Trophoblast cell (in vitro differentiated cells and primary cell): ENCODE results near the gene SLC16A4.

ENCODE experiments used
- DNase-seq, 2 donors: peaks; one replicate each; pipeline ENCODE4 v3.0.0-alpha.2; 2016
- H2AFZ ChIP-seq: 2 replicates; pipeline ENCODE4 v1.6.1; 2013; ENCODE audit warnings: low read length, moderate library complexity, mild to moderate bottlenecking; ENCODE audit not compliant: insufficient read depth, poor library complexity
- H2AK5ac ChIP-seq: 2 replicates; pipeline ENCODE4 v1.6.1; 2013; ENCODE audit warnings: mild to moderate bottlenecking, low read length
- H2BK120ac ChIP-seq: 2 replicates; pipeline ENCODE4 v1.6.1; 2013; ENCODE audit warnings: low read length, mild to moderate bottlenecking, moderate library complexity; ENCODE audit not compliant: insufficient read depth, poor library complexity
- H2BK12ac ChIP-seq: 2 replicates; pipeline ENCODE4 v1.6.1; 2013; ENCODE audit warnings: mild to moderate bottlenecking, low read length, moderate library complexity
- H2BK5ac ChIP-seq: 2 replicates; pipeline ENCODE4 v1.6.1; 2013; ENCODE audit warnings: low read length, low read depth, moderate library complexity, mild to moderate bottlenecking; ENCODE audit not compliant: poor library complexity
- H3K14ac ChIP-seq: 2 replicates; pipeline ENCODE4 v1.6.1; 2013; ENCODE audit warnings: mild to moderate bottlenecking, low read length
- H3K18ac ChIP-seq: 2 replicates; pipeline ENCODE4 v1.6.1; 2013; ENCODE audit warnings: mild to moderate bottlenecking, low read length
- H3K23ac ChIP-seq: 2 replicates; pipeline ENCODE4 v1.6.1; 2013; ENCODE audit warnings: low read length
- H3K27ac ChIP-seq: 2 replicates; pipeline ENCODE4 v1.5.1; 2013; ENCODE audit warnings: low read depth, mild to moderate bottlenecking, inconsistent platforms, low read length, moderate library complexity
- H3K27me3 ChIP-seq: 2 replicates; pipeline ENCODE4 v1.6.1; 2013; ENCODE audit warnings: inconsistent platforms, mild to moderate bottlenecking, low read length, moderate library complexity; ENCODE audit not compliant: insufficient read depth
- H3K36me3 ChIP-seq, 2 experiments: 1 replicate in 1 of 2; 2 replicates in 1 of 2; pipeline ENCODE4 v1.6.1; 2013; ENCODE audit warnings: low read length in 2 of 2, mild to moderate bottlenecking in 2 of 2, moderate library complexity in 1 of 2; ENCODE audit not compliant: insufficient read depth in 2 of 2, control insufficient read depth in 1 of 2
- H3K4ac ChIP-seq: 2 replicates; pipeline ENCODE4 v1.6.1; 2013; ENCODE audit warnings: low read depth, mild to moderate bottlenecking, low read length, moderate library complexity
- H3K4me1 ChIP-seq, 2 experiments: 1 replicate in 1 of 2; 2 replicates in 1 of 2; pipeline ENCODE4 v1.6.1; 2013; ENCODE audit warnings: low read length in 2 of 2, mild to moderate bottlenecking in 2 of 2, moderate library complexity in 1 of 2; ENCODE audit not compliant: insufficient read depth in 2 of 2, control insufficient read depth in 1 of 2
- H3K4me2 ChIP-seq: 2 replicates; pipeline ENCODE4 v1.6.1; 2013; ENCODE audit warnings: inconsistent platforms, mild to moderate bottlenecking, low read length, moderate library complexity
- H3K4me3 ChIP-seq: 2 replicates; pipeline ENCODE4 v1.5.1; 2013; ENCODE audit warnings: mild to moderate bottlenecking, low read depth, low read length, inconsistent platforms
- H3K79me1 ChIP-seq: one replicate; pipeline ENCODE4 v1.6.1; 2013; ENCODE audit warnings: low read length
- H3K79me2 ChIP-seq: 2 replicates; pipeline ENCODE4 v1.6.1; 2013; ENCODE audit warnings: low read length, mild to moderate bottlenecking; ENCODE audit not compliant: control insufficient read depth, insufficient read depth, poor library complexity
- H3K9ac ChIP-seq: 2 replicates; pipeline ENCODE4 v1.6.1; 2013; ENCODE audit warnings: mild to moderate bottlenecking, low read length
- H3K9me3 ChIP-seq: 2 replicates; pipeline ENCODE4 v1.6.1; 2013; ENCODE audit warnings: low read depth, mild to moderate bottlenecking, control low read depth, inconsistent platforms, low read length; ENCODE audit not compliant: insufficient read depth
- H4K12ac ChIP-seq: 2 replicates; pipeline ENCODE4 v1.6.1; 2013; ENCODE audit warnings: low read depth, mild to moderate bottlenecking, low read length, moderate library complexity
- H4K8ac ChIP-seq: 2 replicates; pipeline ENCODE4 v1.6.1; 2013; ENCODE audit warnings: low read depth, mild to moderate bottlenecking, low read length, moderate library complexity
- H4K91ac ChIP-seq: one replicate; pipeline ENCODE4 v1.6.1; 2013; ENCODE audit warnings: low read depth, mild to moderate bottlenecking, low read length, moderate library complexity
- WGBS: extraction: QIAGEN DNeasy Blood & Tissue Kit; methylation state at CpG from one replicate; pipeline ENCODE4 v1.1.7; 2013; ENCODE audit warnings: missing lambda C conversion rate; ENCODE audit not compliant: insufficient read length, insufficient coverage; ENCODE audit errors: extremely low coverage; 5-methylcytosine and 5-hydroxymethylcytosine counted together

The SLC16A4 gene

DNA sequence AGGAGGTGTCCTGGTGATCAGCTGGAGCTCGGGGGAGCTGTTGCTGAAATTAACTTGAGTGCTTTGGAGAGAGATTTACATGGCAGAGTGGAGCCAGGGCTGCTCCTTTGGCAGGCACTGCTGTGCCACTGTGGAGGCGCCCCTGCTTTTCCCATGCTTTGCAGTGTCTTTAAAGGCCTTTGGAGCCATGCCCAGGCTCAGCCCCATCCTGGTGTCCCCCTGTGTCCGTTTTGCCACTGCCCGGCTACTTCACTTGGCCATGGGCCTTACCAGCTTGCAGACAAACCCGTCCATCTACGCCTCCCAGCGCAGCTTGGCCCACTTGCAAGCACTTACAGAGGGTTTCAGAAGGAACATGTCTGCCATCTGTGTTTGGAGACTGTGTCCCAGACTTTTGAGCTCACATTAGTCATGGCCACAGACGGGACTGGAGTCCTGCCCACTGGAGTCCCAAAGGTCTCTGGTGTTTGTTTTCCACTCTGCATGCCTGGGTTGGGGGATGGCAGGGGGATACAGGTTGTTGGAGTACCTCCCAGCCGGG, 34.9 kb upstream of the SLC16A4 start:
- H4K12ac ChIP-seq, result no peak overlapping the region
- no peak overlapping the region for H3K27ac ChIP-seq
- no peak overlapping the region for H2BK12ac ChIP-seq
- no peak overlapping the region for H2BK120ac ChIP-seq
- no peak overlapping the region for H3K4me3 ChIP-seq
- H3K9me3 ChIP-seq, result no peaks in the 10 kb centered on the region
- H3K36me3 ChIP-seq, result no peaks in the 10 kb centered on the region
- H2BK5ac ChIP-seq, result no peak overlapping the region
- H3K4ac ChIP-seq, result no peak overlapping the region
- H3K27me3 ChIP-seq, result no peaks in the 10 kb centered on the region
- H2AFZ ChIP-seq, result no peak overlapping the region
- H2AK5ac ChIP-seq, result no peak overlapping the region
- DNase-seq, result no peak
- H3K79me1 ChIP-seq, result no peaks in the 10 kb centered on the region
- no peak overlapping the region for H3K18ac ChIP-seq
- no peak overlapping the region for H3K23ac ChIP-seq
- no peaks in the 10 kb centered on the region for H3K4me1 ChIP-seq
- no peak overlapping the region for H3K14ac ChIP-seq
- H4K8ac ChIP-seq, result no peak overlapping the region
- no peak overlapping the region for H3K4me2 ChIP-seq
- no peaks in the 10 kb centered on the region for H3K79me2 ChIP-seq
- H4K91ac ChIP-seq, result no peak overlapping the region
- no CpG with 5 or more reads among the region's 9 CpGs for WGBS
- no peak overlapping the region for H3K9ac ChIP-seq

DNA sequence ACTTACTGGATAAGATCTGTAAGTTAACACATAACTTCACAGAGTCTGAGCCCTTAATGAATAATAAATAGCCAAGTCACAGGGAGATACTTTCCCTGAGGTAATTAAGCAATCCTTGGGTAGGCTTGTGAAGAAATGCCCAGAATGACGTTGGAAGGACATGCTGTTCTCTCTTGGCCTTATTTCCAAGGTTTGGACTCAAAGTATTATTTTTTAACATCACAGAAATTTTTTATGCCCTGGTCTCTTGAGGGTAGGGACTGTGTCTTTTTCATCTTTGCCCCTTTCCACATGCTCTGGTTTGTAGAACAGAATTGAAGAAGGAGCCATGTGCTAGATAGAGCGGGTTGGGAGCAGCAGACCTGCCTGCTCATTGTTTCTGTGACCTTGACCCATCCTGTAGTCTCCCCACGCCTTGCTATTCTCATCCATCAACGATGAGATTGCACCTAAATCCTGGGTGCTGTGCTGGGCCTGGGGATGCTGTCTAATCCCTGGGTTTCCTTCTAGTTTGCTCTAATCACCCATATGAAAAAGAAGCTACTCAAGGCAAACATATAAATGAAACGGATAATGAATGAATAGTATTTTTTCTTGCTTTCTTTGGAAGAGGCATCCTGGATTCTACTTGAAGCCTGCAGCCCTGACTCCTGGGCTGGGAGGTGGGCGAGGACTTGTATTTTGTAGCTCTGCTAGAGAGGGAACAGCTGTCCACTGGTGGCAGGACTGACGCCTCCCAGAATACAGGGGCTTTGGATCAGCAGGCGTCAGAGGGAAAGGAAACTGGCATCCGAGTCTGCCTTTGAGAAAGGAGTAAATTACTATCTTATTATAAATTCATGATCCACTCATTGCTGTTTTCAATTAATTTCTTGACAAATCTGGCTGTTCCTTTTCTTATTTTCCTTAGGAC, 34.1 kb upstream of the SLC16A4 start:
- H3K79me2 ChIP-seq, result no peaks in the 10 kb centered on the region
- no peak overlapping the region for H4K8ac ChIP-seq
- H3K27me3 ChIP-seq, result no peaks in the 10 kb centered on the region
- no peak overlapping the region for H3K23ac ChIP-seq
- no peak overlapping the region for H4K12ac ChIP-seq
- H3K14ac ChIP-seq, result no peak overlapping the region
- H3K4me3 ChIP-seq, result no peak overlapping the region
- H3K9me3 ChIP-seq, result no peaks in the 10 kb centered on the region
- no peaks in the 10 kb centered on the region for H3K36me3 ChIP-seq
- no peak overlapping the region for H3K27ac ChIP-seq
- no peak for DNase-seq
- no peaks in the 10 kb centered on the region for H3K4me1 ChIP-seq
- no peak overlapping the region for H2BK5ac ChIP-seq
- H3K4me2 ChIP-seq, result no peak overlapping the region
- H3K9ac ChIP-seq, result no peak overlapping the region
- no peak overlapping the region for H3K4ac ChIP-seq
- no peaks in the 10 kb centered on the region for H3K79me1 ChIP-seq
- H3K18ac ChIP-seq, result no peak overlapping the region
- H2BK120ac ChIP-seq, result no peak overlapping the region
- H4K91ac ChIP-seq, result no peak overlapping the region
- no CpG with 5 or more reads among the region's 9 CpGs for WGBS
- no peak overlapping the region for H2AK5ac ChIP-seq
- H2AFZ ChIP-seq, result no peak overlapping the region
- no peak overlapping the region for H2BK12ac ChIP-seq

DNA sequence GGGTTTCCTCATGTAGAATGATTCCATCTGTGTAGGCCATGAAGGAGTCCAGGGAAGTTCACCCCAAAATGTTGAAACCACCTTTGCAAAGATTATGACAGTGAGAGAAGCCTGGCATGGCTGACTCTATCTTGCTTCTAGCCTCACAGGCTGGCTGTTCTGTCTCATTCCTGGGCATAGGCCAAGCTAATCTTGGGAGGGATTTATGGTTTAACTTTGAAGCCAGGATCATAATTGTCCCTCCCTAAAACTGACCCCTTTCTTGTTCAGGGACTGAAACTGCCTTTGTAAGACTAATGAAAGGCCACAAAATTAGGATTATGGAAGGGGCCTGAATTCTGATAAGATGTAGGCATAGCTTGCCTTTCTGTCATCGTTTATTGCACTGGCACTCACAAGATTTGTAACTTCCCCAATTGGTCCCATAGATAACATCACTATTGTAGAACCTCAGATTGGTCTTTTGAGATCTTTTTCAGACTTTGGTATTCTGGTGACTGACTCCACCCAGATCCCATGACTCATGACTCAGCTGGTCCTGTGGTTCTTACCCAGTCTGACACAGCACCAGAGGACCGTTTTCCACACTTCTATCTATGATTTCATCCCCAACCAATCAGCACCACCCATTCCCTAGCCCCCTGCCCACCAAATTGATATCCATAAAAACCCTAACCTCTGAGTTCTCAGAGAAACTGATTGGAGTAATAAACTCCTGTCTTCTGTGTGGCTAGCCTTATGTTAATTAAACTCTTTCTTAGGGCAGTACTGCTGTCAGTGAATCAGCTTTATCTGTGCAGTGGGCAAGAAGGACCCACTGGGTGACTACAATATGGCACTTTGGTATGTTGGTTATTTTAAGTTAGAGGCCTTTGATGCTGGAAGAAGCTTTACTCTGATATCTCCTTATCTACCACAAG, 30.3 kb upstream of the SLC16A4 start:
- Histone ChIP-seq H2BK12ac (no peak overlapping the region), H2BK5ac (no peak overlapping the region), H3K9me3 (no peaks in the 10 kb centered on the region), H4K91ac (no peak overlapping the region), H4K12ac (no peak overlapping the region), H2AK5ac (no peak overlapping the region), H3K79me1 (no peaks in the 10 kb centered on the region), H3K4me3 (no peak overlapping the region), H3K23ac (no peak overlapping the region), H3K36me3 (no peaks in the 10 kb centered on the region), H3K79me2 (no peaks in the 10 kb centered on the region), H3K9ac (no peak overlapping the region), H2BK120ac (no peak overlapping the region), H3K14ac (no peak overlapping the region), H3K27ac (no peak overlapping the region), H4K8ac (no peak overlapping the region), H3K27me3 (no peaks in the 10 kb centered on the region), H3K4ac (no peak overlapping the region), H3K4me1 (no peaks in the 10 kb centered on the region), H3K18ac (no peak overlapping the region), H2AFZ (no peak overlapping the region), H3K4me2 (no peak overlapping the region)
- no CpG with 5 or more reads among the region's 2 CpGs for WGBS
- peak in 1 of 2 donors; percentile 26 for DNase-seq

DNA sequence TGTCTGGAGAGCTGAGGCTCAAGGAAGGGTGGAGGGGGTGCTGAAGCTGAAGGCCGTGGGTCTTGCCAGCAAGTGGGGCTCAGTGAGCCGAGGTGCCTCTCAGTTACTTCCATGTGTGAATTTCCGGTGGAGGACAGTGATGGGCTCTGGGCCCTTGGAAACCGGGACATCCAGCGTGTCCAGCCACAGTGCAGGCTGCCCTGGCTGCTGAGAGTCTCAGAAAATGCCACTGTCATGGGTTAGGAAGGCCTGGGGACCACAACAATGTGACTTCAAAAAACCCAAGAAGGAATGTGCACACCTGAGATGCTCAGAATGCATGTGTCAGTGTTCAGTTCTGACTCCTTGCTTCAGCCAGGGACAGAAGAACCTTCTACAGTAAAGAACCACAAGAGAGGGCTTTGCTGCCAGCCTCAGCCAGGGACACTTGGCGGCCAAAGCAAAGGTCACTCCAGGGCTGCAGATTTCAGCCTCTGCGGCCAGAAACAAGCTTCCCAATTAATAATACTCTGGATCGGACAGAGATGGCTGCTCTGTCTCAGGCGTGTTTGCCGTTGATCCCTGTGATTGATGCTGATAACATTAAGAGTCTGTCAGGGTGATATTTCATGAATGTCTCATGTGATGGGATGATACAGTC, 29.3 kb upstream of the SLC16A4 start:
- H3K27ac ChIP-seq, result no peak overlapping the region
- H2AFZ ChIP-seq, result no peak overlapping the region
- no peak overlapping the region for H3K9ac ChIP-seq
- no peaks in the 10 kb centered on the region for H3K4me1 ChIP-seq
- no peak overlapping the region for H2BK5ac ChIP-seq
- no peak overlapping the region for H2BK12ac ChIP-seq
- H3K36me3 ChIP-seq, result no peaks in the 10 kb centered on the region
- no peaks in the 10 kb centered on the region for H3K79me2 ChIP-seq
- no peak overlapping the region for H2AK5ac ChIP-seq
- no peak overlapping the region for H3K4ac ChIP-seq
- H3K9me3 ChIP-seq, result no peaks in the 10 kb centered on the region
- no peak overlapping the region for H3K14ac ChIP-seq
- no peak overlapping the region for H3K23ac ChIP-seq
- H3K4me3 ChIP-seq, result no peak overlapping the region
- no peak overlapping the region for H3K18ac ChIP-seq
- H2BK120ac ChIP-seq, result no peak overlapping the region
- no CpG with 5 or more reads among the region's 10 CpGs for WGBS
- DNase-seq, result no peak
- no peaks in the 10 kb centered on the region for H3K79me1 ChIP-seq
- H3K4me2 ChIP-seq, result no peak overlapping the region
- H4K12ac ChIP-seq, result no peak overlapping the region
- H4K91ac ChIP-seq, result no peak overlapping the region
- no peaks in the 10 kb centered on the region for H3K27me3 ChIP-seq
- no peak overlapping the region for H4K8ac ChIP-seq
